IPS-20b (cell line): ENCODE data around the gene FAM219A.
"Not testable (repeated sequence)": the region's sequence is repeated elsewhere in the genome, so short reads cannot be mapped to it uniquely, and the experiment has no call there.

Experiments used
- H3K27ac ChIP-seq: one replicate; pipeline ENCODE4 v1.5.1; 2013; ENCODE audit warnings: low read length
- H3K27me3 ChIP-seq: 2 replicates; pipeline ENCODE4 v1.6.1; 2013; ENCODE audit warnings: mild to moderate bottlenecking, low read length, inconsistent platforms; ENCODE audit not compliant: insufficient read depth
- H3K36me3 ChIP-seq: 2 replicates; pipeline ENCODE4 v1.6.1; 2013; ENCODE audit warnings: low read depth, mild to moderate bottlenecking, inconsistent platforms, low read length, moderate library complexity; ENCODE audit not compliant: insufficient read depth
- H3K4me1 ChIP-seq: 2 replicates; pipeline ENCODE4 v1.6.1; 2013; ENCODE audit warnings: mild to moderate bottlenecking, control low read depth, inconsistent platforms, low read length, moderate library complexity; ENCODE audit not compliant: insufficient read depth
- H3K4me3 ChIP-seq: 2 replicates; pipeline ENCODE4 v1.5.1; 2013; ENCODE audit warnings: mild to moderate bottlenecking, low read length, inconsistent platforms
- H3K9ac ChIP-seq: 2 replicates; pipeline ENCODE4 v1.6.1; 2013; ENCODE audit warnings: low read depth, mild to moderate bottlenecking, inconsistent platforms, low read length, moderate library complexity
- H3K9me3 ChIP-seq: 2 replicates; pipeline ENCODE4 v1.6.1; 2013; ENCODE audit warnings: mild to moderate bottlenecking, low read depth, low read length, inconsistent platforms; ENCODE audit not compliant: insufficient read depth

Gene FAM219A

DNA sequence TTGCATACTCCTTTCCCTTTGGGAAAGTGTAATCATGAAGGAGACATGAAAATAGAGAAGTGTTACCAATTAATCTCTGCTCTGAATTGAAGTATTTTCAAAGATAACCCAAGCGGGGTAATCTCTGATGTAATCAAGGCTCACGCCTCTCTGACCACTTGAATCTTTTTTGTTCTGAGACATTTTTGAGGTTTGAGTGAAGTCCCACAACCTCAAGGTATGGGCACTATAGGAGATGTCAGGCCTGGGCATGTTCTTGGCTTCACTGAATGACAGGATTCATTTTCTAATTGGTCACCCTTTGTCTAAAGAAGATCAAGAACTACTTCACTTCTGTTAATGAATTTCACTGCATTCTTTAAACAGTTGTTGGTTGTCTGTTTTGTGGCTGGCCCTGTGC, 40.7 kb upstream of the FAM219A start:
- Histone ChIP-seq H3K9ac (no peak overlapping the region), H3K27me3 (no peaks in the 10 kb centered on the region), H3K9me3 (no peaks in the 10 kb centered on the region), H3K4me3 (no peak overlapping the region), H3K4me1 (no peaks in the 10 kb centered on the region), H3K27ac (no peak overlapping the region), H3K36me3 (no peaks in the 10 kb centered on the region)

GRCh38 chr9:34498553-34498952, 40.2 kb upstream of the FAM219A start:
- H3K9ac ChIP-seq, result no peak overlapping the region
- no peaks in the 10 kb centered on the region for H3K9me3 ChIP-seq

GRCh38 chr9:34496149-34496712, 37.9 kb upstream of the FAM219A start:
- no peaks in the 10 kb centered on the region for H3K4me1 ChIP-seq
- H3K4me3 ChIP-seq, result no peak overlapping the region
- no peaks in the 10 kb centered on the region for H3K27me3 ChIP-seq
- no peaks in the 10 kb centered on the region for H3K36me3 ChIP-seq
- H3K9ac ChIP-seq, result no peak overlapping the region
- H3K9me3 ChIP-seq, result no peaks in the 10 kb centered on the region
- H3K27ac ChIP-seq, result no peak overlapping the region

More at GRCh38 chr9:34498553-34498952, 40.2 kb upstream of the FAM219A start:
- Histone ChIP-seq H3K4me1 (no peaks in the 10 kb centered on the region), H3K27ac (no peak overlapping the region), H3K4me3 (no peak overlapping the region), H3K36me3 (no peaks in the 10 kb centered on the region), H3K27me3 (no peaks in the 10 kb centered on the region)

DNA sequence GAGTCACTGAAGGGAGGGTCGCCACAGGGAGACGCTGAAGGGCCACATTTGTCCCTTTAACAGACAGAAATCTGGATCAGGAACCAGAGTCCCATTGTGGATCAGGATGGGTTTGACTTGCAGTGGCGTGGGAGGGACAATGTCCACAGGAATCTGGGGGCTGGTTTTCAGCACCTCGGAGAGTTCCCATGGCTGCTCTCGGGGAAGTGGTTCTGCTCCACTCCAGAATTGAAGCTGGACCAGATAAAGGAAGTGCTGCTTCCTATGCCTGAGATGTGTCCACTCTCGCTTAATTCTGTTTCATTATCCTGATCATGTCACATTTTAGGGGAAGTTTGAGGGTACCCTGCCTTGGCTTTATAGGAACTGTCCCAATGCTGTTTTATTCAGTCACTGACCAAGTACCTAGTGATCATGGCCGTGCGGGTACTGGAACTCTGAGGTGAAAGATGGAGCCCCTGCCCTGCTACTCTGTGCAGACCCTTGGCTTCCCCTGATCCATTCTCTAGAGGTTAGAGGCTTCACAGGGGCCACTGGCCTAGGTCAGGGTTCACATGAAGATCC, 35.7 kb upstream of the FAM219A start:
- no peak overlapping the region for H3K9ac ChIP-seq

GRCh38 chr9:34492051-34492450, 33.7 kb upstream of the FAM219A start:
- Histone ChIP-seq H3K4me1 (no peaks in the 10 kb centered on the region), H3K27ac (no peak overlapping the region), H3K4me3 (no peak overlapping the region), H3K36me3 (no peaks in the 10 kb centered on the region), H3K27me3 (peaks cover 7% of the 10 kb centered on the region; the same call in 1 of the 2 replicates), H3K9me3 (no peaks in the 10 kb centered on the region), H3K9ac (no peak overlapping the region)

More for the DNA sequence above, 35.7 kb upstream of the FAM219A start:
- Histone ChIP-seq H3K9me3 (no peaks in the 10 kb centered on the region), H3K27me3 (no peaks in the 10 kb centered on the region; the same call in 1 of the 2 replicates), H3K4me1 (no peaks in the 10 kb centered on the region), H3K36me3 (no peaks in the 10 kb centered on the region), H3K27ac (no peak overlapping the region), H3K4me3 (no peak overlapping the region)

- Histone ChIP-seq H3K4me3 (no peak overlapping the region), H3K9ac (no peak overlapping the region), H3K36me3 (no peaks in the 10 kb centered on the region), H3K9me3 (no peaks in the 10 kb centered on the region), H3K4me1 (no peaks in the 10 kb centered on the region), H3K27me3 (peaks cover 7% of the 10 kb centered on the region; the same call in 1 of the 2 replicates), H3K27ac (no peak overlapping the region)
These were observed 33.2 kb upstream of the FAM219A start for GRCh38 chr9:34491596-34491995.

GRCh38 chr9:34490760-34491159, 32.4 kb upstream of the FAM219A start:
- Histone ChIP-seq H3K27ac (no peak overlapping the region), H3K4me1 (no peaks in the 10 kb centered on the region), H3K36me3 (no peaks in the 10 kb centered on the region), H3K27me3 (peaks cover 7% of the 10 kb centered on the region; the same call in 1 of the 2 replicates), H3K4me3 (no peak overlapping the region), H3K9me3 (no peaks in the 10 kb centered on the region), H3K9ac (no peak overlapping the region)

DNA sequence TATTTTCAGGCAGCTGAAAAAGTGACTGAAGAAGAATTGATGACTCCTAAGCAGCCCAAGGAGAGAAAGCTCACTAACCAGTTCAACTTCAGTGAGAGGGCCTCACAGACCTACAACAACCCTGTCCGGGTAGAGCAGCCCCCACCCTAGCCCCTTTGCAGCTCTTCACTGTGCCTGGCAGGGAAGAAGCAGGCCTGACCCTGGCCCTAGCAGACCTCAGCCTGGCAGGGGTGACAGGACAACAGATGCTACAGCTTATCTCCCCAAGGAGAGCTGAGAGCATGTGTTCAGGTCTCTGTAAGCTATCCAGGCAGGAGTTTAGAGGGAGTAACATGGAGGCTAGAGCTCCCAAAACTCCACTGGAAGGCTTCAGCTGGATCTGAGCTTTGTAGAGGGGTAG, 32.0 kb upstream of the FAM219A start:
- Histone ChIP-seq H3K9ac (no peak overlapping the region), H3K4me3 (no peak overlapping the region), H3K36me3 (no peaks in the 10 kb centered on the region), H3K27me3 (peaks cover 7% of the 10 kb centered on the region; the same call in 1 of the 2 replicates), H3K9me3 (no peaks in the 10 kb centered on the region), H3K27ac (no peak overlapping the region), H3K4me1 (no peaks in the 10 kb centered on the region)

DNA sequence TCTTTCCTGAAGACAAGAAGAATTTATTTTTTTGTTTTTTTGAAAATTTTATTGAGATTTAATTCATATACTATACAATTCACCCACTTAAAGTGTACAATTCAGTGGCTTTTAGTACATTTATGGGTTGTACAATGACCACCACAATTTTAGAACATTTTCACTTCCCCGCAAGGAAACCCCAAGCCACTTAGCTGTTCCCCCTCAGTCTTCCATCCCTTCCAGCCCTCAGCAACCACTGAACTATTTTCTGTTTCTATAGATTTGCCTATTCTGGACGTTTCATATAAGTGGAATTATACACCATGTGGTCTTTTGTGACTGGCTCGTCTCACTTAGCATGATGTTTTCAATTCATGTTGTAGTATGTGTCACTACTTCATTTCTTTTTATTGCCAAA, 28.2 kb upstream of the FAM219A start:
- Histone ChIP-seq H3K27me3 (peaks cover 7% of the 10 kb centered on the region; the same call in 1 of the 2 replicates), H3K27ac (no peak overlapping the region)

GRCh38 chr9:34485822-34486221, 27.5 kb upstream of the FAM219A start:
- Histone ChIP-seq H3K4me3 (no peak overlapping the region), H3K4me1 (no peaks in the 10 kb centered on the region), H3K27ac (no peak overlapping the region), H3K9ac (no peak overlapping the region), H3K36me3 (no peaks in the 10 kb centered on the region), H3K27me3 (peaks cover 7% of the 10 kb centered on the region; the same call in 1 of the 2 replicates), H3K9me3 (no peaks in the 10 kb centered on the region)

More for the DNA sequence above, 28.2 kb upstream of the FAM219A start:
- Histone ChIP-seq H3K4me1 (no peaks in the 10 kb centered on the region), H3K9ac (no peak overlapping the region), H3K36me3 (no peaks in the 10 kb centered on the region), H3K9me3 (no peaks in the 10 kb centered on the region), H3K4me3 (no peak overlapping the region)

- H3K9ac ChIP-seq, result no peak overlapping the region
- H3K27ac ChIP-seq, result no peak overlapping the region
- peaks cover 7% of the 10 kb centered on the region; the same call in 1 of the 2 replicates for H3K27me3 ChIP-seq
- H3K9me3 ChIP-seq, result no peaks in the 10 kb centered on the region
- no peak overlapping the region for H3K4me3 ChIP-seq
- no peaks in the 10 kb centered on the region for H3K4me1 ChIP-seq
- no peaks in the 10 kb centered on the region for H3K36me3 ChIP-seq
These were observed 26.3 kb upstream of the FAM219A start for GRCh38 chr9:34484678-34485077.

DNA sequence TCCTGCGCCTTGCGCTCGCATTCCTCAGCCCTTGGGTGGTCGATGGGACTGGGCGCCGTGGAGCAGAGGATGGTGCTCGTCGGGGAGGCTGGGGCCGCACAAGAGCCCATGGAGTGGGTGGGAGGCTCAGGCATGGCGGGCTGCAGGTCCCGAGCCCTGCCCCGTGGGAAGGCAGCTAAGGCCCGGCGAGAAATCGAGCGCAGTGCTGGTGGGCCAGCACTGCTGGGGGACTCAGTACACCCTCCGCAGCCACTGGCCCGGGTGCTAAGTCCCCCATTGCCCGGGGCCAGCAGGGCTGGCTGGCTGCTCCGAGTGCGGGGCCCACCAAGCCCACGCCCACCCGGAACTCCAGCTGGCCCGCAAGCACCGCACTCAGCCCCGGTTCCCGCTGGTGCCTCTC, 24.4 kb upstream of the FAM219A start:
- H3K9me3 ChIP-seq, H3K36me3 ChIP-seq, H3K27me3 ChIP-seq, H3K4me3 ChIP-seq, H3K4me1 ChIP-seq, H3K9ac ChIP-seq, H3K27ac ChIP-seq: not testable (repeated sequence)
